Smooth muscle cell (in vitro differentiated cells): Measurements from ENCODE around the gene B3GALT5. TPM values are rescaled to one million over a fixed set of nuclear protein-coding genes. Genes with fewer than 3 reads are reported as not detected.

Experiments used
- DNase-seq: peaks from one replicate; lab custom pipeline; 2025; ENCODE audit not compliant: unreplicated experiment; lab: John Stamatoyannopoulos, UW
- H2AFZ ChIP-seq: fragments of 200-600 bp; sonication (generic); 2 replicates; pipeline ENCODE4 v1.6.0; 2016; ENCODE audit warnings: antibody characterized with exemption, low read depth, mild to moderate bottlenecking
- H3F3A ChIP-seq: fragments of 200-600 bp; sonication (generic); 2 replicates; pipeline ENCODE4 v1.6.0; 2017; ENCODE audit warnings: antibody characterized with exemption, low read depth
- H3K27ac ChIP-seq: fragments of 200-600 bp; sonication (generic); 2 replicates; pipeline ENCODE4 v1.5.1; 2016; ENCODE audit warnings: low read depth, mild to moderate bottlenecking
- H3K27me3 ChIP-seq: fragments of 200-600 bp; sonication (generic); 2 replicates; pipeline ENCODE4 v1.6.1; 2016; ENCODE audit warnings: low read depth, mild to moderate bottlenecking
- H3K36me3 ChIP-seq: fragments of 200-600 bp; sonication (generic); 2 replicates; pipeline ENCODE4 v1.5.1; 2016; ENCODE audit warnings: low read depth
- H3K4me1 ChIP-seq: fragments of 200-600 bp; sonication (generic); 2 replicates; pipeline ENCODE4 v1.5.1; 2016; ENCODE audit warnings: low read depth
- H3K4me2 ChIP-seq: fragments of 200-600 bp; sonication (generic); 2 replicates; pipeline ENCODE4 v1.6.0; 2016; ENCODE audit warnings: mild to moderate bottlenecking
- H3K4me3 ChIP-seq: fragments of 200-600 bp; sonication (generic); 2 replicates; pipeline ENCODE4 v1.5.1; 2016; ENCODE audit warnings: mild to moderate bottlenecking
- H3K79me2 ChIP-seq: fragments of 200-600 bp; sonication (generic); 2 replicates; pipeline ENCODE4 v1.6.0; 2016; ENCODE audit warnings: low read depth, mild to moderate bottlenecking
- H3K9ac ChIP-seq: fragments of 200-600 bp; sonication (generic); 2 replicates; pipeline ENCODE4 v1.6.0; 2016; ENCODE audit warnings: low read depth
- H3K9me3 ChIP-seq: fragments of 200-600 bp; sonication (generic); replicated peaks from 2 replicates; pipeline ENCODE4 v1.5.1; 2016; ENCODE audit warnings: low read depth
- H4K20me1 ChIP-seq: fragments of 200-600 bp; sonication (generic); 2 replicates; pipeline ENCODE4 v1.6.0; 2016; ENCODE audit warnings: low read depth
- CTCF ChIP-seq: fragments of 200-600 bp; sonication (generic); IDR thresholded peaks from 2 replicates; pipeline ENCODE4 v1.5.1; 2017; ENCODE audit warnings: borderline replicate concordance, mild to moderate bottlenecking, antibody characterized with exemption; ENCODE audit not compliant: insufficient read depth, poor library complexity, severe bottlenecking
- WGBS: methylation state at CpG from one replicate; pipeline ENCODE4 v1.1.7; 2016; ENCODE audit warnings: low lambda C conversion rate; 5-methylcytosine and 5-hydroxymethylcytosine counted together
- polyA plus RNA-seq: library from polyadenylated mRNA; unstranded; fragments of >200 nt; fragmentation: Nextera tagmentation; extraction: Ambion mirVana; gene quantifications from 2 replicates; pipeline ENCODE4 v1.2.1, GENCODE V29; 2016
- total RNA-seq: library from RNA; depleted of rRNA; stranded (reverse); fragments of >200 nt; gene quantifications from 2 replicates; pipeline ENCODE4 v1.2.3, GENCODE V29; 2014

B3GALT5 gene
- total and polyA plus RNA-seq, 2 experiments from 2014 or later = 0.73 to 3.8 TPM

GRCh38 chr21:39664586-39664985, 51.8 kb downstream of the B3GALT5 start:
- H3K27ac ChIP-seq = no peak overlapping the region
- WGBS = 93% methylated on average over 10 of the region's 12 CpGs
- no peak overlapping the region for H2AFZ ChIP-seq
- no peak overlapping the region for H3K4me3 ChIP-seq
- H3K27me3 ChIP-seq = no peaks in the 10 kb centered on the region
- peaks cover 2% of the 10 kb centered on the region for H3F3A ChIP-seq
- no peaks in the 10 kb centered on the region for H3K79me2 ChIP-seq
- no peaks in the 10 kb centered on the region for H3K36me3 ChIP-seq
- H3K4me2 ChIP-seq = no peak overlapping the region
- H4K20me1 ChIP-seq = no peaks in the 10 kb centered on the region
- H3K9ac ChIP-seq = no peak overlapping the region
- no peaks in the 10 kb centered on the region for H3K9me3 ChIP-seq
- H3K4me1 ChIP-seq = peaks cover 8% of the 10 kb centered on the region
- DNase-seq = no peak
- no peak for TF ChIP-seq CTCF

DNA sequence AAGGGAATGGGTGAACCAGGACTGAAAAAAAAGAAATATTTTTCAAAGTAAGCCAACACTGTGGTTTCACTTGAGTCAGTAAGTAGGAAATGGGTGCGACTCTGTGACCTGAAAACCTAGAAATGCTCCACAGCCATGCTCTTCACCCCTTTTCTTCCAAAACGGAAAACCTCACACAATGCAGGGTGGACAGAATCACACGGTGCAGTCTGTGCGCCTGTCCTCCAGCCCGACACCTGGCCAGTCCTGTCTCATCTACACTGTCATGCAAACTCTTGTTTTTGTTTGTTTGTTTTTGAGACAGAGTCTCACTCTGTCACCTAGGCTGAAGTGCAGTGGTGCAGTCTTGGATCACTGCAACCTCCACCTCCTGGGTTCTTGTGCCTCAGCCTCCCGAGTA, 53.3 kb downstream of the B3GALT5 start:
- Histone ChIP-seq H3K4me1 (no peaks in the 10 kb centered on the region), H3K9ac (no peak overlapping the region), H3K4me2 (no peak overlapping the region), H3K4me3 (no peak overlapping the region), H4K20me1 (no peaks in the 10 kb centered on the region), H3K27me3 (no peaks in the 10 kb centered on the region), H3F3A (no peaks in the 10 kb centered on the region), H3K79me2 (no peaks in the 10 kb centered on the region), H3K27ac (no peak overlapping the region), H3K9me3 (no peaks in the 10 kb centered on the region), H2AFZ (no peak overlapping the region), H3K36me3 (no peaks in the 10 kb centered on the region)
- no peak for DNase-seq
- TF ChIP-seq CTCF = no peak
- WGBS = 98% methylated on average over 6 of the region's 6 CpGs

GRCh38 chr21:39666681-39667315, 54.1 kb downstream of the B3GALT5 start:
- Histone ChIP-seq H2AFZ (no peak overlapping the region), H3K4me2 (no peak overlapping the region), H3K4me1 (no peaks in the 10 kb centered on the region), H3F3A (no peaks in the 10 kb centered on the region), H3K27me3 (no peaks in the 10 kb centered on the region), H3K4me3 (no peak overlapping the region), H3K27ac (no peak overlapping the region), H3K36me3 (no peaks in the 10 kb centered on the region), H3K9ac (no peak overlapping the region), H4K20me1 (no peaks in the 10 kb centered on the region), H3K79me2 (no peaks in the 10 kb centered on the region), H3K9me3 (no peaks in the 10 kb centered on the region)
- TF ChIP-seq CTCF = no peak
- 87% methylated on average over 17 of the region's 17 CpGs for WGBS
- no peak for DNase-seq

- no peak overlapping the region for H2AFZ ChIP-seq
- no peak for DNase-seq
- no peaks in the 10 kb centered on the region for H3K9me3 ChIP-seq
- no peak overlapping the region for H3K9ac ChIP-seq
- TF ChIP-seq CTCF = no peak
- no peaks in the 10 kb centered on the region for H3K27me3 ChIP-seq
- H3K4me3 ChIP-seq = no peak overlapping the region
- no peaks in the 10 kb centered on the region for H3F3A ChIP-seq
- H3K79me2 ChIP-seq = no peaks in the 10 kb centered on the region
- no peak overlapping the region for H3K27ac ChIP-seq
- H4K20me1 ChIP-seq = no peaks in the 10 kb centered on the region
- H3K4me1 ChIP-seq = no peaks in the 10 kb centered on the region
- no peaks in the 10 kb centered on the region for H3K36me3 ChIP-seq
- WGBS = 93% methylated on average over 10 of the region's 10 CpGs
- no peak overlapping the region for H3K4me2 ChIP-seq
Measured at GRCh38 chr21:39667353-39667891, 54.7 kb downstream of the B3GALT5 start.
